Breast epithelium (tissue), 4 donors: ENCODE data around the gene CCDC12. TPM values are rescaled to one million over a fixed set of nuclear protein-coding genes. Genes with fewer than 3 reads are reported as not detected.
A peak's percentile ranks its signal among the peaks of the same experiment; 100 is the strongest.

Experiments used
- DNase-seq, 2 donors: peaks; one replicate each; pipeline ENCODE4 v3.0.0-alpha.2; 2019; ENCODE audit warnings: low spot score in 2 of 2
- H3K27ac ChIP-seq, 2 donors: fragments of 200-600 bp; sonication (generic) in 1 of 2; one replicate each; pipeline ENCODE4 v1.5.1; 2016 to 2019; ENCODE audit warnings: mild to moderate bottlenecking in 1 of 2
- H3K27me3 ChIP-seq, 2 donors: fragments of 200-600 bp; sonication (generic) in 1 of 2; one replicate each; pipeline versions ENCODE4 v1.5.1 to v1.6.0; 2017 to 2019; ENCODE audit warnings: control low read depth in 1 of 2, mild to moderate bottlenecking in 1 of 2
- H3K36me3 ChIP-seq: fragments of 200-600 bp; one replicate; pipeline ENCODE4 v1.5.1; 2019
- H3K4me1 ChIP-seq, 2 donors: fragments of 200-600 bp; sonication (generic); one replicate each; pipeline ENCODE4 v1.5.1; 2016 to 2019; ENCODE audit warnings: control low read depth in 1 of 2
- H3K4me3 ChIP-seq, 3 donors: fragments of 200-600 bp; sonication (generic); 1 replicate in 2 of 3; 2 replicates in 1 of 3; pipeline ENCODE4 v1.5.1; 2016 to 2019; ENCODE audit warnings: mild to moderate bottlenecking in 3 of 3, moderate library complexity in 2 of 3
- H3K9me3 ChIP-seq, 2 donors: fragments of 200-600 bp; sonication (generic) in 1 of 2; one replicate each; pipeline ENCODE4 v1.5.1; 2016 to 2019; ENCODE audit warnings: control low read depth in 1 of 2
- CTCF ChIP-seq, 3 donors: fragments of 450-650 bp; IDR thresholded peaks; one replicate each; pipeline ENCODE4 v1.5.1; 2016 to 2017; ENCODE audit warnings: antibody characterized with exemption in 3 of 3, mild to moderate bottlenecking in 3 of 3, moderate library complexity in 3 of 3
- POLR2A ChIP-seq: fragments of 450-650 bp; IDR thresholded peaks from one replicate; pipeline ENCODE4 v1.6.1; 2016; ENCODE audit warnings: antibody characterized with exemption, mild to moderate bottlenecking, moderate library complexity
- POLR2AphosphoS5 ChIP-seq, 3 donors: sonication (generic); formaldehyde crosslinking; IDR thresholded peaks; one replicate each; pipeline ENCODE4 v1.6.1; 2017; ENCODE audit warnings: antibody characterized with exemption in 3 of 3
- intact Hi-C: fragments of 100-400 bp; cut with DNase I; formaldehyde crosslinking; loops from one replicate; pipeline ENCODE4 v1.15.1; 2023; ENCODE audit warnings: low total_unique reads
- total RNA-seq, 3 donors: library from RNA; depleted of rRNA; stranded (reverse); fragments of >200 nt; gene quantifications; one replicate each; pipeline ENCODE4 v1.1.0, GENCODE V29; 2016

The CCDC12 gene
- total RNA-seq, 3 donors from 2014 or later, result 27.0 to 50.2 (median 43.9) TPM

GRCh38 chr3:46978985-46979944 is 2.7 kb upstream of the CCDC12 start, which contains the start of gene NBEAL2:
NBEAL2 (plus strand) TSS chr3:46979666; CDS start chr3:46979862, 196 bp downstream.
- Histone ChIP-seq H3K9me3 (no peaks in the 10 kb centered on the region), H3K4me1 (peaks cover 8 to 19% of the 10 kb centered on the region in 2 donors), H3K4me3 (peak within 1 kb of the TSS; percentile 63 to 73 (median 71)), H3K27ac (peak within 1 kb of the TSS; percentile 84 to 90), H3K36me3 (no peaks in the 10 kb centered on the region), H3K27me3 (no peaks in the 10 kb centered on the region)
- peak; percentile 93 to 94 for DNase-seq
- intact Hi-C loops, result loop anchor here (1.0 kb wide), 1 partner anchor 35 kb away; no protein-coding TSS in a partner anchor
- TF ChIP-seq POLR2AphosphoS5 (IDR thresholded peaks at IDR 0.05), result peak in 2 of 3 donors; percentile 25 to 74
- peak in 1 of 3 donors; percentile 12 for TF ChIP-seq CTCF (IDR thresholded peaks at IDR 0.05)
- TF ChIP-seq POLR2A, result peak; percentile 41

- no peak for TF ChIP-seq POLR2A
- no peak overlapping the region for H3K4me3 ChIP-seq
- intact Hi-C loops, result loop anchor here (1.0 kb wide), 1 partner anchor 34 kb away; no protein-coding TSS in a partner anchor
- DNase-seq, result no peak
- H3K27me3 ChIP-seq, result no peaks in the 10 kb centered on the region
- peak overlapping the region; percentile 84 to 95 for H3K27ac ChIP-seq
- H3K36me3 ChIP-seq, result no peaks in the 10 kb centered on the region
- no peaks in the 10 kb centered on the region for H3K9me3 ChIP-seq
- H3K4me1 ChIP-seq, result peaks cover 8 to 19% of the 10 kb centered on the region in 2 donors
Observed at GRCh38 chr3:46978381-46978780, 1.8 kb upstream of the CCDC12 start.

GRCh38 chr3:46977811-46978195 is 1.3 kb upstream of the CCDC12 start:
- no peaks in the 10 kb centered on the region for H3K27me3 ChIP-seq
- intact Hi-C loops, result loop anchor here (1.0 kb wide), 1 partner anchor 34 kb away; no protein-coding TSS in a partner anchor
- peaks cover 8 to 19% of the 10 kb centered on the region in 2 donors for H3K4me1 ChIP-seq
- no peaks in the 10 kb centered on the region for H3K36me3 ChIP-seq
- no peak overlapping the region for H3K4me3 ChIP-seq
- DNase-seq, result peak in 1 of 2 donors; percentile 49
- TF ChIP-seq POLR2A, result no peak
- no peak for TF ChIP-seq POLR2AphosphoS5 (IDR thresholded peaks at IDR 0.05)
- no peak for TF ChIP-seq CTCF (IDR thresholded peaks at IDR 0.05)
- peak overlapping the region; percentile 89 to 95 for H3K27ac ChIP-seq
- no peaks in the 10 kb centered on the region for H3K9me3 ChIP-seq

- Histone ChIP-seq H3K4me3 (peak overlapping the region in 1 of 3 donors; percentile 67), H3K27ac (peak overlapping the region in 1 of 2 donors; percentile 22), H3K27me3 (no peaks in the 10 kb centered on the region), H3K36me3 (no peaks in the 10 kb centered on the region), H3K9me3 (no peaks in the 10 kb centered on the region), H3K4me1 (peaks cover 8 to 14% of the 10 kb centered on the region in 2 donors)
- TF ChIP-seq CTCF (IDR thresholded peaks at IDR 0.05), result no peak
- TF ChIP-seq POLR2A, result no peak
- no peak for TF ChIP-seq POLR2AphosphoS5 (IDR thresholded peaks at IDR 0.05)
- intact Hi-C loops, result no loop called here
- no peak for DNase-seq
Observed at GRCh38 chr3:46974421-46975171, 1.9 kb downstream of the CCDC12 start.

- Histone ChIP-seq H3K27ac (no peak overlapping the region), H3K36me3 (no peaks in the 10 kb centered on the region), H3K9me3 (no peaks in the 10 kb centered on the region), H3K27me3 (no peaks in the 10 kb centered on the region), H3K4me3 (no peak overlapping the region), H3K4me1 (peaks cover 8 to 19% of the 10 kb centered on the region in 2 donors)
- no peak for DNase-seq
- intact Hi-C loops, result no loop called here
- TF ChIP-seq CTCF (IDR thresholded peaks at IDR 0.05) (no peak), POLR2AphosphoS5 (IDR thresholded peaks at IDR 0.05) (no peak), POLR2A (no peak)
Observed at GRCh38 chr3:46972396-46972795, 4.1 kb downstream of the CCDC12 start.
